K562 (cell line): ENCODE measurements around the gene FBXO33. TPM values are rescaled to one million over a fixed set of nuclear protein-coding genes. Genes with fewer than 3 reads are reported as not detected.

Experiments
- ATAC-seq: fragments of 200-7000 bp; cut with Tn5 transposase; 3 replicates; pipeline ENCODE4 v1.9.1; 2020; ENCODE audit warnings: moderate library complexity
- BruUV-seq: library from RNA; stranded (reverse); fragments of 400-500 nt; replicated peaks from 2 replicates; lab custom pipeline; 2021; lab: Mats Ljungman, UMichigan
- CTCF ChIA-PET: fragments of 300-600 bp; formaldehyde crosslinking; extraction: SDS; loops from one replicate; lab custom pipeline; 2021; ENCODE audit warnings: low intra/inter-chr PET ratio; lab: Yijun Ruan, JAX
- POLR2A ChIA-PET: fragments of 300-600, 350-650 bp; sonication (Branson Sonifier 250); formaldehyde crosslinking; extraction: SDS; loops from one replicate; lab custom pipeline; 2021; ENCODE audit warnings: antibody characterized with exemption, inconsistent platforms; lab: Yijun Ruan, JAX
- DNase-seq, 4 experiments: peaks; one replicate each; pipeline versions ENCODE4 v3.0.0 to v3.0.0-alpha.2; 2011 to 2018; ENCODE audit warnings: low spot score in 3 of 4, mixed read lengths in 3 of 4; ENCODE audit errors: extremely low read depth in 1 of 4
- FAIRE-seq: peaks from 2 replicates; lab custom pipeline; 2011; peaks lifted over from hg19 to GRCh38; lab: Jason Lieb, UNC
- H2AFZ ChIP-seq: 2 replicates; pipeline ENCODE4 v1.6.0; 2011; ENCODE audit warnings: low read depth, low read length, control low read depth, inconsistent platforms
- H3K27ac ChIP-seq: fragments of 200-600 bp; 3 replicates; pipeline ENCODE4 v1.8.0; 2011; ENCODE audit warnings: low read depth, mild to moderate bottlenecking, control low read depth, inconsistent platforms, low read length, moderate library complexity, mixed read lengths; ENCODE audit errors: extremely low read depth
- H3K27me3 ChIP-seq, 2 experiments: fragments of 300-600 bp in 1 of 2; 2 replicates in 1 of 2; 3 replicates in 1 of 2; pipeline versions ENCODE4 v1.6.0 to v1.8.0; 2011; ENCODE audit warnings: inconsistent platforms in 2 of 2, low read length in 2 of 2, mild to moderate bottlenecking in 1 of 2, mixed read lengths in 1 of 2, moderate library complexity in 1 of 2; ENCODE audit not compliant: control insufficient read depth in 2 of 2, insufficient read depth in 2 of 2
- H3K36me3 ChIP-seq: fragments of 300-600 bp; 3 replicates; pipeline ENCODE4 v1.8.0; 2011; ENCODE audit warnings: mild to moderate bottlenecking, low read length, inconsistent platforms; ENCODE audit not compliant: control insufficient read depth, insufficient read depth
- H3K4me1 ChIP-seq, 2 experiments: fragments of 200-600 bp in 1 of 2; replicated peaks in 1 of 2; 2 replicates in 1 of 2; 3 replicates in 1 of 2; pipeline versions ENCODE4 v1.5.1 to v1.8.0; 2011; ENCODE audit warnings: inconsistent platforms in 2 of 2, low read length in 2 of 2, mild to moderate bottlenecking in 1 of 2, mixed read lengths in 1 of 2, moderate library complexity in 1 of 2; ENCODE audit not compliant: control insufficient read depth in 2 of 2, insufficient read depth in 2 of 2
- H3K4me2 ChIP-seq: 2 replicates; pipeline ENCODE4 v1.6.1; 2011; ENCODE audit warnings: low read length, control low read depth, inconsistent platforms, mixed read lengths; ENCODE audit not compliant: insufficient read depth
- H3K4me3 ChIP-seq: fragments of 200-600 bp; sonication (generic), shearing (Covaris generic); 2 replicates; pipeline ENCODE4 v1.5.1; 2016; ENCODE audit warnings: control low read depth, inconsistent platforms
- H3K79me2 ChIP-seq: fragments of 200-600 bp; 3 replicates; pipeline ENCODE4 v1.8.0; 2011; ENCODE audit warnings: low read length, inconsistent platforms; ENCODE audit not compliant: control insufficient read depth, insufficient read depth
- H3K9ac ChIP-seq, 2 experiments: 2 replicates each; pipeline versions ENCODE4 v1.6.0 to v1.6.1; 2011; ENCODE audit warnings: low read depth in 2 of 2, low read length in 2 of 2, control low read depth in 1 of 2, inconsistent platforms in 1 of 2, mild to moderate bottlenecking in 1 of 2, mixed read lengths in 1 of 2; ENCODE audit not compliant: insufficient read depth in 1 of 2
- H3K9me1 ChIP-seq: one replicate; pipeline ENCODE4 v1.6.0; 2011; ENCODE audit warnings: inconsistent platforms, mild to moderate bottlenecking, low read length, moderate library complexity; ENCODE audit not compliant: control insufficient read depth, insufficient read depth
- H3K9me3 ChIP-seq: replicated peaks from 2 replicates; pipeline ENCODE4 v1.5.1; 2011; ENCODE audit warnings: low read depth, low read length, inconsistent platforms; ENCODE audit not compliant: control insufficient read depth, insufficient read depth
- H4K20me1 ChIP-seq: replicated peaks from 2 replicates; pipeline ENCODE4 v1.6.1; 2011; ENCODE audit warnings: low read length, inconsistent platforms, mixed read lengths; ENCODE audit not compliant: control insufficient read depth, insufficient read depth
- RAD51 ChIP-seq: fragments of 450-650 bp; IDR thresholded peaks from 2 replicates; pipeline ENCODE4 v1.7.1; 2016; ENCODE audit warnings: low read depth, mild to moderate bottlenecking, borderline replicate concordance
- RFX7 ChIP-seq: fragments of 250-450 bp; sonication (Bioruptor Pico); IDR thresholded peaks from 2 replicates; pipeline ENCODE4 v1.5.1; 2021; ENCODE audit warnings: mild to moderate bottlenecking
- ZBTB40 ChIP-seq, 2 experiments: fragments of 450-650 bp in 1 of 2; sonication (generic) in 1 of 2; formaldehyde crosslinking in 1 of 2; IDR thresholded peaks; 2 replicates each; pipeline versions ENCODE4 v1.7.1 to v1.9.0; 2016 to 2022; ENCODE audit warnings: inconsistent platforms in 1 of 2, mild to moderate bottlenecking in 1 of 2, missing genetic modification reagents in 1 of 2
- ZNF277 ChIP-seq: fragments of 250-450 bp; sonication (Bioruptor Pico); IDR thresholded peaks from 2 replicates; pipeline ENCODE4 v1.8.0; 2022; ENCODE audit warnings: inconsistent platforms, mild to moderate bottlenecking, moderate library complexity, borderline replicate concordance
- ZNF655 ChIP-seq: fragments of 250-450 bp; sonication (Bioruptor Pico); IDR thresholded peaks from 2 replicates; pipeline ENCODE4 v1.5.0; 2021
- in situ Hi-C: fragments of 300-500 bp; cut with MboI; formaldehyde crosslinking; loops from 4 replicates; pipeline ENCODE4 v1.15.0; 2018; ENCODE audit warnings: inconsistent platforms, mixed read lengths
- intact Hi-C: fragments of 100-400 bp; cut with micrococcal nuclease; formaldehyde crosslinking; loops from 2 replicates; pipeline ENCODE4 v1.14.2; 2022
- polyA plus RNA-seq, 8 experiments: library from polyadenylated mRNA; depleted of rRNA in 4 of 8; stranded (reverse) in 5 of 8; unstranded in 3 of 8; fragments of >200 nt; fragmentation: Nextera tagmentation in 2 of 8; fragmentation: Illumina TruSeq in 1 of 8; extraction: Ambion mirVana in 2 of 8; extraction: Trizol in 1 of 8; gene quantifications; 2 replicates each; pipeline versions ENCODE4 v1.2.1 to v1.2.3, GENCODE V29; 2011 to 2014; ENCODE audit warnings: inconsistent platforms in 1 of 8, missing spikeins in 1 of 8
- total RNA-seq, 7 experiments: library from RNA; depleted of rRNA in 6 of 7; stranded (reverse); fragments of >200 nt in 6 of 7; fragmentation: Illumina TruSeq in 2 of 7; extraction: Trizol in 2 of 7; gene quantifications; 2 replicates each; pipeline versions ENCODE4 v1.2.1 to v1.2.3, GENCODE V29; 2011 to 2021; ENCODE audit warnings: low replicate concordance in 1 of 7

Gene FBXO33
- total and polyA plus RNA-seq, 9 of the 15 experiments (the other 6 are each of a cell fraction or from before 2014, with no cell fraction given) = 1.6 to 7.5 (median 5.0) TPM

GRCh38 chr14:39374851-39375250, 57.4 kb downstream of the FBXO33 start:
- Histone ChIP-seq H3K79me2 (no peaks in the 10 kb centered on the region), H3K9me3 (no peaks in the 10 kb centered on the region), H3K4me3 (no peak overlapping the region), H3K9me1 (no peaks in the 10 kb centered on the region), H3K27me3 (no peaks in the 10 kb centered on the region), H3K27ac (no peak overlapping the region), H3K36me3 (no peaks in the 10 kb centered on the region), H2AFZ (no peak overlapping the region), H4K20me1 (no peaks in the 10 kb centered on the region), H3K4me2 (no peak overlapping the region), H3K9ac (no peak overlapping the region), H3K4me1 (no peaks in the 10 kb centered on the region)
- in situ Hi-C loops = no loop called here
- DNase-seq = no peak
- ChIA-PET POLR2A (interaction anchor here (1.0 kb wide), 1 partner anchor 14 kb away, joined by 3 read pairs; no protein-coding TSS in a partner anchor), CTCF (no interaction called here)
- intact Hi-C loops = no loop called here
- BruUV-seq = no TSS peak
- TF ChIP-seq RAD51 (no peak), RFX7 (CRISPR knock-in tag) (no peak), ZBTB40 (IDR thresholded peaks at IDR 0.05) (no peak), ZBTB40 (CRISPR knock-in tag; IDR thresholded peaks at IDR 0.05) (no peak), ZNF277 (no peak), ZNF655 (CRISPR knock-in tag) (no peak)
- FAIRE-seq = no peak
- no peak for ATAC-seq
